NOMO-1 (cell line): ENCODE data around the gene TMEM154.
A peak's percentile ranks its signal among the peaks of the same experiment; 100 is the strongest.

Experiments used
- DNase-seq, 2 experiments: peaks; one replicate each; lab custom pipeline; 2025; ENCODE audit not compliant: unreplicated experiment in 2 of 2; lab: John Stamatoyannopoulos, UW

TMEM154 gene

DNA sequence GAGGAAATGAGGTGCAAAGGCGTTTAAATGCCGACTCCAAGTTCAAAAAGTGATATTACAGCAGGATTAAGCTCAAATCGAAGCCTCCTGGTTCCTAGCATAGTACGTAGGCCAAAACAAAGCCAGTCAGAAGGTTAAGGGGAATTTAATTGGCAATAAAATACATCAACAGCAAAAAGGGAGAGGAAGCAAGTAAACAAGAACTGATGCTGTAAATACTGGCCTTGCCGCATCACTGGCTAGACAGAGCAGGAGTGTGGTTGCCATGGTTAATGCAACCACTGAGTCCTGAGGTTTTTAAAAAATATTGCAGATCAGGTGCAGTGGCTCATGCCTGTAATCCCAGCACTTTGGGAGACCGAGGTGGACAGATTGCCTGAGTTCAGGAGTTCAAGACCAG, 80.7 kb downstream of the TMEM154 start:
- DNase-seq = no peak

DNA sequence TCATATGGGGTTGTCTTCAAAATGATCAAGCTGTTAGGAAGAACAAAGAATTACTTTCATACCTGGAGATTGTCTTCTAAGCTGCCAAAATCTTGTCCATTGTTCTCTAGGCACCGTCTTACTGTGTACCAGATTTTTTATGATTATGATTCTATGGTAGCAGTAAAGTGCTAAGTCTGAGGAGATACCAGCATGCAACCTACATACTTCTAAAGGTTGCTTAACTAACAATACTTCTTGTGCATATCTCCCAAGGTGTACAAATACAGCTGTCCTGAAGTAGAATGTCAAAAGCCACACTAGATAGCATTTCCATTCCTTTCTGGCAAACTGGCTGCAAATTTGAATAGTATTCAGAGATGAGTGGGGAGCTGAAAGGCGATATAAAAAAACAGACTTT, 81.3 kb downstream of the TMEM154 start:
- DNase-seq = no peak

- no peak for DNase-seq
Measured at GRCh38 chr4:152594978-152595925, 84.5 kb downstream of the TMEM154 start.

DNA sequence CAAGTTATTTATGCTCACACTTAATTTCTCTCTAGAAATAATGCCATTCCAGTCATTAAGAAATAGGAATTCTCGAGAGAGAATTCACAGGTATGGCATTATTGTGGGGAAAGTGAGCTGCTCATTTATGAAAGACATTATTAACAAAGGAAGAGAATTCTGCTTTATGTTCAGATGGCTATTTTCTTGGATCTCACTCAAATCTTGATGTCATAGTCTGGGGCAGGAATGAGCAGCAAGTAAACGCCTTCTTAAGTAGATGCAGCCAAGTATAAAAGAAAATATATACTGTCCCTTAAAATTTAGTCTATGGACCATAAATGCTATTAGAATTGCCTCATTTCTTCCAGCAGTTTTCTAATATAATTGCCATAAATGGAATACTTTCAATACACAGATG, 85.7 kb downstream of the TMEM154 start:
- DNase-seq = no peak

DNA sequence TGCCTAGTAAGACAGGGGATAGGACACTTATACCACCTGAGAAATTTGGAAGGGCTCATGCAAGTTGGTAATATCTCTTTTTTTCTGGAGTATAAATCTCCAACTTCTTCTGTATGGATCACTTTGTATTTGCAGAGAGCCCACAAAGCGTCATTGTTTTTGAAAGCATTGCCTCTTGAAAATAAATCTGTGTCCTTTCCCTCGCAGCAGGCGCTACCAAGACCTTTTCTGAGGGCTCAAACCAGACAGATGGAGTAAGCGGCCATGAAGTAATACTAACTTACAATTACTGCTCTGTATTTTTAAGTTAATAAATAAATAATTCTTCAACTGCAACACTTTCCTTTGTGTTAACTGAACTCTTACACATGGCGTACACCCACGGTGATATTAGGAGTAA, 87.9 kb downstream of the TMEM154 start:
- no peak for DNase-seq

DNA sequence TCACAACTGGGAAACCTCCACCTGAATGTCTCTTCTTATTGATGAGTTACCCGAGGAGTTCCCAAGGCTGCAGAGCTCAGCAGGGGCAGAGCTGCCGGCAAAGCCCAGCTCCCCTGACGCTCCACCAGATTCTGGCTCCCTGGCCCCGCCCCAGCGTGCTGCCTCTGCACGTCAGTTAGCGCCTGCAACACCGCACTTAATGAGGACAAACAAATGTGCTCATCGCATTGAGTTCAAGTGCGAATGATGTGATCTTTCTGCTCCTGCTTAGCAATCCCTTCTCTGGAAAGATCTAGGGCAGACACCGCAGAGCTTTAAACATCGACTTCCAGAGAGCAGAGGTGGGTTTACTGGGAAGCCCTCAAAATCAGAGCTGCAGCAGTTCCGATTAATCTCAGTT, 88.4 kb downstream of the TMEM154 start:
- no peak for DNase-seq

- no peak for DNase-seq
Measured at GRCh38 chr4:152590179-152591031, 89.4 kb downstream of the TMEM154 start.

GRCh38 chr4:152588869-152589268, 90.9 kb downstream of the TMEM154 start:
- peak in 1 of 2 experiments; percentile 20 for DNase-seq

DNA sequence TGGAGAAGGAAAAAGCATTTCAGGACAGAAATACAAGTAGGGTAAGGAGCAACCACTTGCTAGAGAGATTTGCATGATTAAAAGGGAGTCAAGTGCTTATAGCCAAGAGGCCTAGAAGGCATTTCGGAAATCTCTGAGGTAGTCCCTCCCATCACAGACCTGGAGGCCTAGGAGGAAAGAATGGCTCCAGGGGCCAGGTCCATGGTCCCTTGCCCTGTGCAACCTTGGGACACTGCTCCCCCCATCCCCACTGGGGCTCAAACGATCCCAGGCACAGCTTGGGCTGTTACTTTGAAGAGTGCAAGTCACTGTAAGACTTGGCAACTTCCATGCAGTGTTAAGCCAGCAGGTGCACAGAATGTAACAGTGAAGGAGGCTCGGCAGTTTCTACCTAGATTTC, 92.7 kb downstream of the TMEM154 start:
- no peak for DNase-seq

- peak; percentile 45 to 80 for DNase-seq
Measured at GRCh38 chr4:152586668-152587067, 93.1 kb downstream of the TMEM154 start.

DNA sequence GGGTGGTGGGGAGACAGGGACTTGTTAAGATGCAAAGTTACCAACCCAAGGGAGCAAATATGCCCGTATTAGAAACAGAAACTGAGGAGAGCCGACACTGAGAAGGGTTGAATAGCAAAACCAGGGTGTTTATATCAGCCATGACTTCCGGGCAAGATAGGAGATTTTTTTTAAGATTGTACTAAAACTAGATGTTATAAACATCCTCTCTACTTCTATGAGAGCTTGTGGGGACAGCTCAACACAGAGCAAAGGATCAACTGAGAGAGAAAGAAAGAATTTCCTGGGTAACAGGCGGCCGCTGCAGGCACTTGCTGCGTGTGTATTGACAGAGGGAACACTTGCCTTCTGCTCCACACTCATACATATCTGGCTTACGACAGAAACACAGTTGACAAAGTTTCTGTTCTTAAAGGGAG, 94.8 kb downstream of the TMEM154 start:
- DNase-seq = no peak

DNA sequence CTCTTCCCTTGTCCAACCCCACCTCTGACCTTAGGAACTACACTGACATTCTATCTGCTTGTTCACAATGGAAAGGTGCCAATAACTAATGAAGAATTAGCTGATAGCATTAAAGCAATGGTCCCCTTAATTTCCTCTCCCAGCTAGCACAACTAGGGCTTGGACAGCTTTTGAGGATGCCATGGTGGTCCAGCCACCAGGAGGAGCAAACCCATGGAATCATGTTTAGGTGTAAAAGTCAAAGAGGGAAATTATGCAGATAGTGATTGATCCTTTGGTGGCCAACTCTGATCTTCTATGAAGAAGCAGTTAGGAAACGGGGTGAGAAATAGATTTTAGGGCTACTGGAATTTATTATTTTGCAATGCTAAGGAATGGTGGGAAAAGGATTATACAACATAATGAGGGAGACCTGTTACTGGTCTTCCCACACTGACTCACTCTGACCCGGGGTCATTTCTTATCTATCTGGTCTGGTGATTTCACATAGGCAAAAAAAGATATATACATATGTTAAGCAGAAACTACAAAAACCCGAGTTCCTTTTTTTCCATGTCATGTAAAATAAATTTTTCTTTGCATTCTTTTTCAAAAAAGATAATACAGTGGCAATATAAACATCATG, 98.1 kb downstream of the TMEM154 start:
- DNase-seq = no peak

DNA sequence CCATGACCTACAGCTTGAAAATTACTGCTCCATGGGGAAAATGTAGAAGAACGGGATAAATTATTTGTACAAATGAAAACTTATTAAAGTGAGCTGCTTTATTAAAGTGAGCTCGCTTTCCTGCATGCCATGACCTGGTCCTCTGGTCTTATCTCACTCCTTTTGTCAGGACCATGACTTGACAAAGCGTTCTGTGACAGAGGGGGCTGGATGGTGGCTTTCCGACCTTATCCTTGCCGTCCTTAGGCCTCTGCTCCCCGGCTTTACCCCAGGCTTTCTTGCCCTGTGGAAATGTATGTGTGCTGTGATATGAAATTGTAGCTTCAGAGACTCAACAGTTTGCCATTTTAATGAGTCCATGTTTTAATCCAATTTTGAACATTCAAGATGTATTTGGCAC, 99.9 kb downstream of the TMEM154 start:
- no peak for DNase-seq

- DNase-seq = no peak
Measured at GRCh38 chr4:152579107-152579764, 100.6 kb downstream of the TMEM154 start.

DNA sequence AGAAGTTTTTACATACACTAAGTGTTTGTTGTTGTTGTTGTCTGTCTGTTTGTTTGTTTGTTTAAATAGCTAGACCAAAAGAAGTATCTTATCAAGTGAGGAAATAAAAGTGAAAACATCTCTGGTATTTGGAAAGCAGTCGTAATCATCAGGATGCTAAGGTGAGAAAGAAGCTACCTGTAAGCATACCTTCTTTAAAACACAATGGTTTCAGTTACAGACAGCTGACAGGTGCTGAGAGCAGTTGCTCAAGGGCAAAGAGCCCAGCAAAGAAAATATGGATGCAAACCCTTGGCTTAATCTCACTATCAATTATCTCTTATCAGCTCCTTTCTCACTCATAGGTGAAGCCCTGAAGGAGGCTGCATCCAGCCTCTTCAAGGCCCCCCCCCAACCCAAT, 101.1 kb downstream of the TMEM154 start:
- no peak for DNase-seq

DNA sequence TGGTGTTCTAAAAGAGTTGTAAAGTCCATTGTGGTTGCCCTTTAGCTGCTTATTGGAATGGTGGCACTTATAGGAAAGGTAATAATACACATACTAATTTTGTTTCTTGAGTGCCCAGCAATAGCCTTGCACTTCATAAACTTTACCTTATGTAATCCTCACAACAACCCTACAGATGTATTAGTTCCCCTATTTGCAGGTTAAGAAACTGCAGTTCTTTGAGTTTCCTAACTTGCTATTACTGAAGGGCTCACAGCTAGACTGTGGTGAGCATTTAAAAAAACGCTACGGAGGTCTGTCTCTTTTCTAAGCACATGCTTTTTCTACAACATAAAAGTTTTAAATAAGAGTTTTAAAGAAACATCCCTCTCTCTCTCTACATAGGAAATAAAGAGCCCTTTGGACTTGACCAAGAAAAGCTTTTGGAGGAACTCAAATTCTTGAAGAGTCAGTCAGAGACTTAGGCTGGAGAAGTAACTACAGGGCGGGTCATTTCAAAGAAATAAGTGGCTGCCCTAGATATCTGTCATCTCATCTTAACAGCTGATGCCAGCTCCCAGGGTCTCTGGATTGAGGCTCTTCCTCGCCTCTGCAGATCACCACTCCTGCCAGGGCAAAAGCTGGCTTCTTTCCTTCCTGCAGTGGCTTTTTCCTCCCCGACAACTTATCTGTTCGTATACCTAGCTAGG, 101.9 kb downstream of the TMEM154 start:
- DNase-seq = peak; percentile 69 to 91

GRCh38 chr4:152575533-152575932, 104.3 kb downstream of the TMEM154 start:
- no peak for DNase-seq

GRCh38 chr4:152573861-152574260, 105.9 kb downstream of the TMEM154 start:
- no peak for DNase-seq

DNA sequence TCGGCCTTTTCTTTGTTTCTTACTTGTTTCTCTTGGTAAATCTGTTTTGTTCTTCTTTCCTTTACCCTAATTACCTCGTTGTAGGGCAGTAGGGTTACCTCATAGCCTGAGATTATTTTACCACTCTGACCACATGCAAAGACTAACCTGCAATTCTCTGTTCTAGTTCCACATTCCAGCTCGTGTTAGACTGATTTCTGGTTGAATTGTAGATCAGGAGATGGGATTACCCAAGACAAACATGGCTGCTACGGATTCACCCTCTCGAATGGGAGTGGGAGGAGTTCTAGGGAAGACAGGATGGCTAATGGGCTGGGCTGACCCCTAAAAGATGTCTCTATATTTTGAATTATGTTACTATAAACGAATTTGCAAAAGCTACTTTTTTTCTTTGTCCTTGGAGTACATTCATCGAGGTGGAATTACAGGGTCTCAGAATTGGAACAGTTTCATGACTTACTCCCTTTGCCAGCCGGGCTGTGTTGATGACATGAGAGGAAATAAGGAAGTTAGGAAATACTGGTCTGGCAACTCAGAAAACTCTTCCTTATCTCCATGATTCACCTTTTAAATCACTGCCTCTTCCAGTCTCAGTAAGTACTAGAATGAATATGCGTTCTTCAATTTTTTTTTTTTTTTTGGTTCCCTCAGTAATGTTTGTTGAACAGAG, 107.2 kb downstream of the TMEM154 start:
- peak; percentile 48 to 85 for DNase-seq

- no peak for DNase-seq
Measured at GRCh38 chr4:152571770-152572169, 108.0 kb downstream of the TMEM154 start.
